ENCODE results near the gene CNPY4.
A peak's percentile ranks its signal among the peaks of the same experiment; 100 is the strongest.

The CNPY4 gene

DNA sequence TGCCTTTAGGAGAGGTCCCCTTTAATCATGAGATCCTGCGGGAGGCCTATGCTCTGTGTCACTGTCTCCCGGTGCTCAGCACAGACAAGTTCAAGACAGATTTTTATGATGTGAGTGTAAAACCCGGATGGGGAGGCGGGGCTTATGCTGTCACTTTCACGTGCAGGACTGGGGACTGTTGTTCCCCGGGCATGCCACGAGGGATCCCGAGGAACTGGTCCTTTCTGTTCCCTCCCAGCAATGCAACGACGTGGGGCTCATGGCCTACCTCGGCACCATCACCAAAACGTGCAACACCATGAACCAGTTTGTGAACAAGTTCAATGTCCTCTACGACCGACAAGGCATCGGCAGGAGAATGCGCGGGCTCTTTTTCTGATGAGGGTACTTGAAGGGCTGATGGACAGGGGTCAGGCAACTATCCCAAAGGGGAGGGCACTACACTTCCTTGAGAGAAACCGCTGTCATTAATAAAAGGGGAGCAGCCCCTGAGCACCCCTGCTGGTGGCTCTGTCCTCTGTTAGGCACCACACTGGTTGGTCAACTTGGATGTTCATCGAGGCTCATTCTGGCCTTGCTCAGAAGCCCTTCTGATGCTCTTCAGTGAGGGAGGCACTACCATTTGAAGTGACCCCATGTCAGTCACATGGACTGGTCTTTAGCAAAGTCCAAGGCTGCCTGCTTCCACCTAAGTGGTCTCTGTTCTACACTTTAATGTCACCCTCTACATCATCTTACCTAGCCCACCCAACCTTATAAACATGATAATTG is 27.8 kb upstream of the CNPY4 start:
- DNase-seq (ENCODE audit: low read depth) = no peak

DNA sequence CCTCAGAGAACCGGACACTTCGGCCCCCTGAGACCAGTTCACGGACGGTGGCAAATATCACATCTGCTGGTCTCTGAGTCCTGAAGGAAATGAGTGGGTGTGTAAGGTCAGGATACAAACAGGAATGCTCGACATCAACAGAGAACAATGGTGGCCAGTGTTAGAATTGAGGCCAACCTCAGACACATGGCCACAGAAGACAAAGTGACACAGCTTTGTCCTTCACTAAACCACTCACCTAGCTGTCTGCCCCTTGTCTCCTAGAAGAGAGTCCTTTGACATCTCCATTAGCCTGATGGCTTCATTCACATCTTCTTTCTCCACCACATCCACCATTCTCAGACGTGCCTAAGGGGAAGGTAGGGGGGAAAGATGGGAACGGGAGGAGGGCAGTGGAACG is 26.4 kb upstream of the CNPY4 start:
- no peak for DNase-seq (ENCODE audit: low read depth)

DNA sequence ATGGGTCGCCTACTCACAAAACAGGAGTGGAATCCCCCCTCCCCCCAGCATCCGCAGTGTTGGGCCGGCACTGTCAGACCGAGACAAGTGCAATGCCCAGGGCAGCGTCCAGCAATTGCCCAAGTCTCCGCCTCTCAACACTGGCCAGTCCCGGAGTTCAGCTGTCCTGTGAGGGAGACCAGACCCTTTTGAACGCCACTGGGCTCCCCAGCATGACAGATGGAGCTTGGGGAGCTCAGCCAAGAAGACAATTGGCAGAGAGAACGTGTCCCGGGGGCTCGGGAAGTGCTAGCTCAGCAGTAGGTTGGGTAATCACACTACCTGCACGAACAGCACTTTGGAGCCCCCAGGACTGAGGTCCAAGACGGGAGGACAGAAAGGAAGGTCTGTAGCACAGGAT is 25.9 kb upstream of the CNPY4 start:
- no peak for DNase-seq (ENCODE audit: low read depth)

DNA sequence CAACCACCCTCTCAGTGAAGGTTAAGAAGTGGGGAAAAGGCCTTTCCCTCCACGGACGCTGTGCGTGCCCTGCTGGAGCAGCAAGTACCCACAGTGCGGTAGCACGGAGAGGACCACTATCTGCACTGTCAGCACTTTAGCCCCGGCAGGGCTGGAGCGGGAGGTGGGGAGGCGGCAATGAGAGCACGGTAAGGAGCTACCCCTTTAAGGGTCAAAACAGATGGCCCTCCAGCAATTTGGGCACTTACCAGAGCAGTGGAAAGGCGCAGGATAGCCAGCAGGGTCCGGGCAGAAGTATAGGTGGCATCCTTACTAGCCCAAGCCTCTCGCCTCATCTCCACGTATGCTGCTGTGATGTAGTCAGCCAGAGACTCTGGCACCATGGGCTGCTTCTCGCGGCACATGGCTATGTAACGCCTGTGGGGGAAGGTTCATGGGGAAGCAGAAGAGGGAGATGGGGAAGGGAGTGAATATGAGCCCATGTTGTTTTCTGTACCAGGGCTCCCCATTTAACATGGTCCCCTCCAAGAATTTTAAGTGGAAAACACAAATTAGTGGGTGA is 25.4 kb upstream of the CNPY4 start:
- no peak for DNase-seq (ENCODE audit: low read depth)

DNA sequence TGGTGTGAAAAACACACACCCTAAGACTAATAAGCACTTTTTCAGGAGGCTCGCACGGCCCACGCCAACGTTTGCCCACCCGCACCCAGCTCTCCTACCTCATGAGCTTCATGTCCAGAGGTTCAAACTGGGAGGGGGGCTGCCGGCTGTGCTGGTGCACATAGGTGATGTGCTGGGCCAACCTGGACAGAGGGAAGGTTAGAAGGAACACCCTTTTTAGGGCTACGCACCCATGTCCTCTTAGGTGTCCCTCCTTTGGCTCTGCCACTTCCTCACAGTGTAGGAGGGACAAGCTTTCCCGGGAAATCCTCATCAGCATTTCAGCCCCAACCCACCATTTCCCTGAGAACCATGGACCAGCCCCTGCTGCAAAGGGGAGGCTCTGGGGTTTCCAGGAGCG is 24.1 kb upstream of the CNPY4 start:
- no peak for DNase-seq (ENCODE audit: low read depth)

DNA sequence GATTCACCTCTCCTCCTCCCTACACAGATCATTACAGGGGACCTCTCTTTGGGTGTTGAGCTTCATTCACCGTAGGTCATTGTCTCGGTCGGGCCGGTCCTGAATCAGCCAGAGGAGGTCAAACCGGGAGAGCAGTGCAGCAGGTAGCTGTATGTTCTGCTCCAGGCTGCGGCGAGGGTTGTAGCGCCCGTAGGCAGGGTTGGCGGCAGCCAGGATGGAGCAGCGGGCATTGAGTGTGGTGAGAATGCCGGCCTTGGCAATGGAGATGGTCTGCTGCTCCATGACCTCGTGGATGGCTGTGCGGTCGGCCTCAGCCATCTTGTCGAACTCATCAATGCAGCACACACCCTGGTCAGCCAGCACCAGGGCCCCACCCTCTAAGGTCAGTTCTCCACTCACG is 23.7 kb upstream of the CNPY4 start:
- DNase-seq (ENCODE audit: low read depth) = no peak

DNA sequence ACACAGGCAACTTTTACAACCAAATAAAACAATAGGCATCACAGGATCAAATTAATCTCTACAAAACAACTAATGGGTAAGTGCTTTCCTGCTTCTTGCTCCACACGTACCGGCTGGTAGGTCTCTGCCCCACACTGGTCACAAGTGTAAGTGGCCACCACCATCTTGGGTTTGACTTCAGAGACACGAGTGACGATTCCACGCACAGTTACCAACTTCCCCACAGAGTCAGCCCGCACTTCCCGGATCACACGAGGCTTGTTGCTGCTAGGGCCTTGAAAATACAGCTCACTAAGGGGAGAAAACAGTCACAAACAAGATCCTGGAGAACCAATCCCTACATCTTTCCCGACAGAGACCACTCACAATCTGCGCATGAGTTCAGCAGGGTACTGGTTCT is 20.5 kb upstream of the CNPY4 start:
- no peak for DNase-seq (ENCODE audit: low read depth)

DNA sequence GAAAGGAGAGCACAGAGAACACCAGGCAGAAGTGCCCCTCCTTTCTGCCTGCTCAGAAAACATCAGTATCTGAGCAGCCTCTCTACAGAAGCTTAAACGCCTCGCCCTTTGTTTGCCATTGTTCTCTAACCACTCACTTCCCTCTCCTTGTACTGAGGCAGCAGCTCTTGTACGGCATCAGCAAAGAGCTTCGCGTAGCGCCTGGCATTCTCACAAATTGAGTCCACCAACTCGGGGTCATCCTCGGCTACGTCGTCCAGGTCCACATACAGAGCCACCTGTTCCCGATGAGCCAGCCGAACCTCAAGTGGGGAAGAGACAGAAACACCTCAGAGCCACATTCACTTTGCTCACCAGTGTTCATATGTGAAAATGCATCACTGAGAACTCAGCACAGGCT is 20.0 kb upstream of the CNPY4 start:
- no peak for DNase-seq (ENCODE audit: low read depth)

DNA sequence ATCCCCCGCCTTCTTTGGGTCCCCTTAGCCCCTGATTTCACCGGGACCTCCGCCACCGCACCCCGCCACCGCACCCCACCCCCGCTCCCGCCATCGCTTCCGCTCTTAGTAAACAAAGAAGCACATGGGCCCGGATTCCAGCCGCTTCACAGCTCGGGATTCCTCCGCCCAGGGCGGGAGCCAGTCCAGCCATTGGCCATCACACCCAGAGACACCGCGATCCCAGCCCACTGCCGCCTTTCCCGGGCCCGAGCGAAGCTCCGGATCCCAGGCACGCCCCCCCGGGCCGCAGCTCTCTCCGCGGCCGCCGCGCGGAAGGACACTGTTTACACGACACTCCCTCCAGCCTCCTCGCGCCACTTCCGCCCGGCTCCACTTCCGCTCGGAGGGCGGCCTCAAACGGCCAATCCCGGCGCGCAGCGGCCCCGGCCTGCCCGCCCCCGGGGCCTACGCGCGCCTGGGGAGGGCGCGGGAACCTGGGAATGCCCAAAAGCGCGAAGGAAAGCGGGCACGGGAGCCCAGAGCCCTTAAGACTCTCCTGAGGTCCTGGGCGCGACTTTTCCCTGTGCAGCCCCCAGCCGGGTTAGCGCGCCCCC is 18.9 kb upstream of the CNPY4 start:
- DNase-seq (ENCODE audit: low read depth) = peak; percentile 79

DNA sequence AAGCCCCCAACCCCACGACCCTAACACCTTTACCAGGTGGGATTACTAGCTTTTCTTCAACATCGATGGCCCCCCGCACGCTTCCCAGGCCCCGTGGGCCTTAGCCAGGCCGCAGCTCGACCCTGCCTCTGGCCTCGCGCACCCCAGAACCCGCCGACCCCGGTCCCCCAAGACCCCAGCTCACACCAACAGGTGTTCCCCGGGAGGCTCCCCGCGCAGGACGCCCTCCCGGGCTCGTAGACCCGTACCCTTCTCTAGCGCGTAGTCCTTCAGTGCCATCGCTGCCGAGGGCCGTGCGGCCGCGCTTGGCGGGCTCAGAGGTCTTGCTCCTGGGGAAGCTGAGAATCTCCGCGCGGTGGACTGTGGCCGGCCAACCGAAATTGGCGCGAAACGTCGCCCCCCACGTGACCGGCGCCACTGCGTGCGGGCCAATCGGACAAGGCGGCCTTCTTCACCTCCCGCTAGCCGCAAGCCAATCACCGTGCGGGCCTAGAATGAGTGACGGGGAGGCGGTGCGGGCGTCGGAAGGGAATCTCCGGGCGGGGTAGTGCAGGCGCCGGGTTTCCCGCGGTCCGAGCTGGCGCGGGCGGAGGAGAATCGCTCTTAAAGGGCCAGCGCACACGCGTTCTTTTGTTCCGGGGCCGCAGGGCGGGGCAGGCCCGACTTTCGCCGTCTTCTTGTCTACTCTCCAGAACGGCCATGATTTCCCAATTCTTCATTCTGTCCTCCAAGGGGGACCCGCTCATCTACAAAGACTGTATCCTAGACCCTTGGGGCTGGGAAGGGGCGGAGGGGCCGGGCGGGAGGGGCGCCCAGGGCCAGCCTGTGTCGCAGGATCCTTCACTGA is 18.2 kb upstream of the CNPY4 start, which contains the start of the genes AP4M1 and MCM7:
Gene AP4M1, plus strand, starts transcription at position 628 of the 847 bp plus-strand sequence. Its CDS starts 72 bp downstream, at position 700.
Gene MCM7, minus strand, starts transcription at position 382 of the 847 bp plus-strand sequence. Its CDS starts 103 bp downstream, at position 279.
- DNase-seq (ENCODE audit: low read depth) = peak; percentile 91

DNA sequence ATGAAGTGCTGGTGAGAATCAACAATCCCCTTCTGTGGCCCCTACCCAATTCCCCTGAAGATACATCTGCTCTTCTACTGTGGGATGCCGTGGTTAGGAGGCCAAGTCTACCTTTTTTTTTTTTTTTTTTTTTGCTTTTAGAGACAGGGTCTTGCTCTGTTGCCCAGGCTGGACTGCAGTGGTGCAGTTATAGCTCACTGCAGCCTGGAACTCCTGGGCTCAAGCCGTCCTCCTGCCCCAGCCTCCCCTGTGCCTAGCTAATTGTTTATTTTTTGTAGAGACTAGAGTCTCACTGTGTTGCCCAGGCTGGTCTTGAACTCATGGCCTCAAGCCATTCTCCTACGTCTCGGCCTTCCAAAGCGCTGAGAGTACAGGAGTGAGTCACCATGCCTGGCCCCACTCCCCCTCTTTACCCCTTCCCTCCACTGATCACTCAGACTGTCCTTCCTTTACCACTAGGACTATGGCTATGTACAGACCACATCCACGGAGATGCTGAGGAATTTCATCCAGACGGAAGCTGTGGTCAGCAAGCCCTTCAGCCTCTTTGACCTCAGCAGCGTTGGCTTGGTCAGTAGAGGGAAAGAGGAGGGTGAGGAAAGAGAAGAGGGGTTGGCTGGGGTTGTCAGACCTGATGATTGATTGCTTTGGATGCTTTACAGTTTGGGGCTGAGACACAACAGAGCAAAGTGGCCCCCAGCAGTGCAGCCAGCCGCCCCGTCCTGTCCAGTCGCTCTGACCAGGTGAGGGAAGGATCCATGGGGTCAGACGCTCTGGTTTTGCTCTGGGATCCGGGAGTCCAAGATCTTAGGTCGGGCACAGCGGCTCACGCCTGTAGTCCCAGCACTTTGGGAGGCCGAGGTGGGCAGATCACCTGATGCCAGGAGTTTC is 16.2 kb upstream of the CNPY4 start:
- no peak for DNase-seq (ENCODE audit: low read depth)

DNA sequence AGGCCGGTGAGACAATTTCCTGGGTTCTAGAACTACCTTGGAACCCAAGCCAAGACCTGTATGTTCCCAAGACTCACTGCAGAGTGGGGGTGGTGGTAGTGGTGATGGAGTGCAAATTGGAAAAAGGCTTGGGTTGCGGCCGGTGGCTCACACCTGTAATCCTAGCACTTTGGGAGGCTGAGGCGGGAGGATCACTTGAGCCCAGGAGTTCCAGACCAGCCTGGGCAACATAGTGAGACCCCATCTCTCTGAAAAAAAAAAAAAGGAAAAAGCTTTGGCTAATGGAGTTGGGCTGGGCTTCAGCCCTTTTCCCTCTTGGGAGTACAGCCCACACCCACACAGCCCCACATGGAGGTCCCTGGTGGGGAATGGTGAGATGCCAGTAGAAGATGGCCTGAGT is 13.9 kb upstream of the CNPY4 start:
- DNase-seq (ENCODE audit: low read depth) = no peak

DNA sequence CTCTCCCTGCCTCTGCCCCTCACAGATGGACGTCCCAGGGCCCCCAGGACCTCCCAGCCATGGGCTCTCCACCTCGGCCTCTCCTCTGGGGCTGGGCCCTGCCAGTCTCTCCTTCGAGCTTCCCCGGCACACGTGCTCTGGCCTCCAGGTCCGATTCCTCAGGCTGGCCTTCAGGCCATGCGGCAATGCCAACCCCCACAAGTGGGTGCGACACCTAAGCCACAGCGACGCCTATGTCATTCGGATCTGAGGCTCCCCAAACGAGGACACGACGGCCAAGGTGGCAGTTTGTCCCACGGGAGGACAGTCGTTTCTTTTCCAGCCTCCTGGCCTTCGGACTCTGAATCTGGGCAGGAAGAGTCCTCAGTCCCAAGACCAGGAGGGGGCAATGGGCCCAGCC is 12.8 kb upstream of the CNPY4 start:
- DNase-seq (ENCODE audit: low read depth) = no peak

DNA sequence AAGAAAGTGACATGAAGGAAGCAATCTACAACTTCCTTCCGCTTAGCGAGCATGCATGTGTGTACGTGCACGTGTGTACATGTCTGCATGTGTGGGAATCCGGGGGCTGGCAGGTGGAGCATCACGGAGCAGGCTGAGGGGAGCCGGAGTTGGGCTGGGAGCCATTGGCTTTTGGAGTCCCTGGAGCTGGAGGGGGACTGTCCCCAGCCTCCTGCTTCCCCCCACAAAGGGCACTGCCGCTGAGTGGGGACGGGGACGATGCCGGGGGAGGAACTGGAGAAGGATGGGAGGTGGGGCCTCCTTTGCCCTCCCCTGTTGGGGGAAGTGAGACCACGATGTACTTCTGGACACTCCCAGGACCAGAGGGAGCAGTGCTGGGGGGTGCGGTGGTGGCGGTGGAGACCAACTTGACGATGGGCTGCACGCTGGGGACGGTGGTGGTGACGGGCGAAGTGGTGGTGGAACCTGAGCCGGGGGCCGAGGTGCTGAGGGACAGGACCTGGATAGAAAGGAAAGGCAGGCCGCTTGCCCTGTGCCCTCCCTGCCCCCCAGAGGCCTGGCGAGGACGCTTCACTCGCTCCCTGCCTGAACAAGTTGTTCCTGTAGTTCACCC is 12.2 kb upstream of the CNPY4 start:
- DNase-seq (ENCODE audit: low read depth) = no peak

DNA sequence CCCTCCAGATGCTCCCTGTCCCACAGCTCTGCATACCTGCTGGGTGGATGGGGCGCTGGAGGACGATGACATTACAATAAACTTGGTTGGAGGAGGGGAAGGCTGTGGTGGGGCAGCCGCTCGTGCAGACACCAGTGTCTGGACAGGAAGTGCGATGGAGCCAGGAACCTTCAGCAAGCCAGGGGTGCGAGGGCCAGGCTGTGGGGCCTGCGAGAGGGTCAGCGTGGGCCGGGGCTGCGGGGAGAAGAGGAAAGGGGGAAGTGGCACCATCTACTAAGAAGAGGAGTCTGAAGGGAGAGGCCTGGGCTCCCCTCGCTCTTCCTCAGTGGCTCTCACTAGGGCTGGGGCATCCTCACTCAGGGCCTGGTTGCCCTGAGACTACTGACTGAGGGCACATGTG is 11.5 kb upstream of the CNPY4 start:
- no peak for DNase-seq (ENCODE audit: low read depth)

DNA sequence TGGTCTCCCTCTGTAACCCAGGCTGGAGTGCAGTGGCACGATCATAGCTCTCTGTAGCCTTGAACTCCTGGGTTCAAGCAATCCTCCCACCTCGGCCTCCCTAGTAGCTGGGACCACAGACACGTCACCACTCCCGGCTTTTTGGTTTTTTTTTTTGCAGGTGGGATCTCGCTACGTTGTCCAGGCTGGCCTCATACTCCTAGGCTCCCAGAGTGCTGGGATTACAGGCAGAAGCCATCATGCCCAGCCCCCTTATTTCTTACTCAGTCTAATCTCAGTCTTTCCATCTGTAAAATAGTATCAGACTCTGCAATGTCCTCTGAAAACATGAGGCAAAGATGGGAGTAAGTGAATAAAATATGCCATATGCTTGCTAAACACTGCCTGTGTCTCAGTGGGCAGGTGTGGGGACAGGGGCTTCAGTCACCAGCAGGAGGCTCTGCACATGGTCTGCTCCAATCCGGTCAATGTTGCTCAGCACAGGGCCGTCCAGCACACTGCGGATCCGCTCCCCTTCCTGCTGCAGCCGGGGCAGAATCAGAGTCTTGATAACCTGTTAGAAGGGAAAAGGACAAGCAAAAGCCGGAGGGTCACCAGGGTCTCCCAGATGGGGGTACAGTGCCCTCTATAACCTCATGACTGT is 9.8 kb upstream of the CNPY4 start:
- DNase-seq (ENCODE audit: low read depth) = no peak

DNA sequence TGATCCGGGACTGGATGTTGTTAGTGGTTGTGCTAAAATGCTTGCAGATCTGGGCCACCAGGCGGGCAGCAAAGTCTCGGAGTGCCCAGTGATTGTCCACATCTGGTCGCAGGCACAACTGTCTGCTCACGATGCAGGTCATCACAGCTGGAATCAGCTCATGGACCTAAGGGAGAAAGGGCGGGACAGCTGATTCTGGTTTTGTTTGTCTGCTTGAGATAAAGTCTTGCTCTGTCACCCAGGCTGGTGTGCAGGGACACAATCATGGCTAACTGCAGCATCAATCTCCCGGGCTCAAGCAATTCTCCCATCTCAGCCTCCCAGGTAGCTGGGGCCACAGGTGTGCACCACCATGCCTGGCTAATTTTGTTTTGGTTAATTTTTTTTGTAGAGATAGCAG is 8.3 kb upstream of the CNPY4 start:
- no peak for DNase-seq (ENCODE audit: low read depth)

DNA sequence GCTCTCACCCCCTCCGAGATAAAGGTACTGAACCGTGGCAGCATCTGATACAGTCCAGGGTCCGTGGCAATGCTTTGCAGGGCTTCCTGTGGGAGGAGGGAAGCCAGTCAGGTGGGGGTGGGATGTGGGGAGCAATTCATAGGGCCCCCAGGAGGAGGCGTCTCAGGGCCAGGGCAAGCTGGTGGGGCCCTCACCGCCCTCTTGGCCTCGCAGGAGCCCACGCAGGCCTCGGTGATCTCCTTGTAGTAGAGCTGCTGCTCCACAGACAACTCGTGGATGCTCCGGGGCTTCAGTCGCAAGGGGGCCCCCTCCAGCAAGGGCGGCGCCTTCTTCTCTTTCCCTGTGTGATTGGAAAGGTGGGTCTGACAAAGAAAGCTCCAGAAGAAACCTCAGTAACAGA is 7.5 kb upstream of the CNPY4 start:
- DNase-seq (ENCODE audit: low read depth) = no peak

DNA sequence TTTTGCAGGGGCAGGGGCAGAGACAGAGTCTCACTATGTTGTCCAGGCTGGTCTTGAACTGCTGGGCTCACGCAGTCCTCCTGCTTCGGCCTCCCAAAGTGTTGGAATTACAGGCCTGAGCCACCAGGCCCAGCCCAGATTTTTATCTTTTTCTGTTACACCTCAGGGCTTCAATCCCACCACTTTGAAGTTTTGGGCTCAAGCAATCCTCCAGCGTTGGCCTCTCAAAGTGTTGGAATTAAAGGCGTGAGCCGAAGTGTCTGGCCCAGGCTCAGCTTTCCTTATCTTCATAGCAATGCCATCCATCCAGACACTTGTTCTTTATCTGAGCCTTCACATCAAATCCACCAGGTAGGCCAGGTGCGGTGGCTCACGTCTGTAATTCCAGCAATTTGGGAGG is 4.4 kb upstream of the CNPY4 start:
- no peak for DNase-seq (ENCODE audit: low read depth)

DNA sequence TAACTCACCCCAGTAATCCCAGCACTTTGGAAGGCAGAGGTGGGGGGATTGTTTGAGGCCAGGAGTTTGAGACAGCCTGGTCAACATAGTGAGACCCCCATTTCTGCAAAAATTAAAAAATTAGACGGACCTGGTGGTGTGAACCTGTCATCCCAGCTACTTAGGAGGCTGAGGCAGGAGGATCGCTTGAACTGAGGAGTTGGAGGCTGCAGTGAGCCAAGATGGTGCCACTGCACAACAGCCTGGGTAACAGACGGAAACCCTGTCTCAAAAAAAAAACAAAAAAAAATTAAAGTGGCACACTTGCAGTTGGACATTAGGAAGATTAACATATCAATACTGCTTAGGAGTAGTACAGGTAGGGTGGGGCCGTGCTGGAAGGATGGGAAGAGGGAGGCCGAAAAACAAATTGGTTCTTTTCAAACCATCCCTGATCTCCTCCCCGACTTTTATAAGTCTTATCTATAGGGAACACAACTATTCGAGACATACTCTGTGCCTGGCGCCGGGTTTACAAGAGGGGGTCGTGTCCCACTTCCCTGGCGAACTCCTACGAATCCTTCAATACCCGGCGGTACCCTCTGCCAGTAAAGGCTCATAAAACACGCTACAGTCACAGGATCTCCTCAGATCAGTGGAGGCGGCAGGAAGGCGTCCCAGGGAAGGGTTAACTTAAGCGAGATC is 904 bp upstream of the CNPY4 start:
- DNase-seq (ENCODE audit: low read depth) = no peak

Data from stimulated activated CD4-positive, alpha-beta T cell treated with anti-CD3 and anti-CD28 coated beads, Interleukin-2, amount 100 ng/mL, for 4 hours (primary cell).